GM12872 (cell line): ENCODE data around the gene UTS2.

Source experiments
- TF ChIP-seq, protein P1 (sequence below): IDR thresholded peaks from 3 replicates; pipeline ENCODE4 v1.5.1; 2011; ENCODE audit warnings: low read depth, mild to moderate bottlenecking, low read length, moderate library complexity; ENCODE audit not compliant: insufficient read depth

Gene UTS2

DNA sequence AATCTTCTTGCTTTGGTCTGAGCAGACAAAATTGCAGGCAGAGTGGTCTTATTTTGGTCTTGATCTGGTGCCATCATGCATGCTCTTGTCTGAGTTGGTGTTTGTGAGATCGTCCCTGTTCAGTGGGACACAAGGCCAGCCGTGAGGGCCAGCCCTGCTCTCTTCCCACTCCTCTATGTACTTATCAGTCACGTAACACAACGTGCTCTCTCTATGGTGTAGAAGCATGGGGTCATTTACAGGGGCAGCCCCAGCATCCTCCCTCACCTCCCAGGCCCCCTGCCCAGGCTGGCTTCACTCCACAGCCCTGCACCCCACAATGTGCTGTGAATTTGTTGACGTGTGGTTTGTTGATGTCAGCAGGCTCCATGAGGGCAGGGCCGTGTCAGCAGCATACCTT, 18.3 kb upstream of the UTS2 start:
- TF ChIP-seq, protein P1, sequence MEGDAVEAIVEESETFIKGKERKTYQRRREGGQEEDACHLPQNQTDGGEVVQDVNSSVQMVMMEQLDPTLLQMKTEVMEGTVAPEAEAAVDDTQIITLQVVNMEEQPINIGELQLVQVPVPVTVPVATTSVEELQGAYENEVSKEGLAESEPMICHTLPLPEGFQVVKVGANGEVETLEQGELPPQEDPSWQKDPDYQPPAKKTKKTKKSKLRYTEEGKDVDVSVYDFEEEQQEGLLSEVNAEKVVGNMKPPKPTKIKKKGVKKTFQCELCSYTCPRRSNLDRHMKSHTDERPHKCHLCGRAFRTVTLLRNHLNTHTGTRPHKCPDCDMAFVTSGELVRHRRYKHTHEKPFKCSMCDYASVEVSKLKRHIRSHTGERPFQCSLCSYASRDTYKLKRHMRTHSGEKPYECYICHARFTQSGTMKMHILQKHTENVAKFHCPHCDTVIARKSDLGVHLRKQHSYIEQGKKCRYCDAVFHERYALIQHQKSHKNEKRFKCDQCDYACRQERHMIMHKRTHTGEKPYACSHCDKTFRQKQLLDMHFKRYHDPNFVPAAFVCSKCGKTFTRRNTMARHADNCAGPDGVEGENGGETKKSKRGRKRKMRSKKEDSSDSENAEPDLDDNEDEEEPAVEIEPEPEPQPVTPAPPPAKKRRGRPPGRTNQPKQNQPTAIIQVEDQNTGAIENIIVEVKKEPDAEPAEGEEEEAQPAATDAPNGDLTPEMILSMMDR = no peak

DNA sequence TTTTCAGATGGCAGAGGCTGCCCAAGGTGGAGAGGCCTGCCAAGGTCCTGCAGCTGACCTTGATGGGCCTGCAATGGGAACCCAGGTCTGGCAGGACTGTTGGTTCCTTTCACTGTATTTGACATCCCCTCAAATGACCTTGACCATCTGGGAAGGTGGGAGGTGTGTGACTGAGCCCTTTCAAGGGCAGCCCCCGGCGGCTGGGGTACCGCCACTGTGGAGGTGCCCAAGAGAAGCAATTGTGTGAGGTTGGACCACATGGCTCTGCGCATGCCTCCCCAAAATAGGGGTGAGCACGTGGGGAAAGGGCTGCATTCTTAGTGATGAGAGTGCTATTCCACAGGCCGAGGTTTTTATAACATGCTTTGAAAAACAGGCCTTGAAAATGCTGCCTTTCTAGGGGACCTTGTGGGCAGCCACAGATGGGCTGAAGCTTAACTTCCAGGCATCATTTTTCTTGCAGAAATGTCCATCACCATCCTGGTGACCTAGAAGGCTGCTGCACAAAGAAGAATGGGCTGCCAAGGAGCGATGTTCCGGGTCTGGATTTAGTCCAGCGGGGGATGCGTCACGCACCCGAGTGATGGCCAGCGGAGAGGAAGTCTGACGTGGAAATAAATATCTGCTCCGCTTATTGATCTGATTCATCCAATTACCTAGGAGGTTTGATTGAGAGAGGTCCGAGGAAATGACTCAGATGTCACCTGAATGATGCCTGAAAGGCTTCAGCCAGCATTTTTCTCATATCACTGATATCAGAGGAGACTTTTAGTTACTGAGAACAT, 16.5 kb upstream of the UTS2 start:
- TF ChIP-seq, protein P1 = no peak

DNA sequence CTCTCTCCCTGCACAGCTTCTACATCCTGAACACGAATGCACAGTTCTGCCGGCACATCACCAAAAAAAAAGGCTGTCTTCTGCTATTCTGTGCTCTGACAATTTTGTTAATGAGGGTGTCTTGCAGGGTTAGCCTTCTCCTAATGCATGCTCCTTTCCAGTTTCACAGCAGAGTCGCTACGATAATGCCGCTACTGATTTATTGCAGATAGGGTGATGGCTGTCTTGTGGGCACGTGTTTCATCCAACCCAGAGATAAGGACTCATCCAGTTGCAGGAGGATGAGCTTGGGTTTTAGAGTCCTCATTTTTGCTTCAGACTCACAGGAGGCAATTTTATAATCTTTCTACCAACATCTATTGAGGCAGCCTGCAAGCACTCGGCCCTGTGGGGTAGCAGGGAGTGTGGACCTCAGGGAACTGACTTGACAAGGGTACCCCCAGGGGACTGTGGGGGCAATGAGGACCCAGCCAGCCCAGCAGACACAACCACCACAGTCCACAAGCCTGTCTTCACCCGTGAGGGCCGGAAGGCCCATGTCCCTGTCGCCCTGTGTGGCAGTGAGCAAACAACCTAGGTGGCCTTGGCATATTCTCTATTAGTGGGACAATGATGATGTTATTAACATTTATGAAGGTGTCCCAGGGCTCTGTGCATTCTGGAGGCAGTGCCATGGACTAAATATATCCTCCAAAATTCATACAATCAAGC, 15.4 kb upstream of the UTS2 start:
- TF ChIP-seq, protein P1 = no peak

DNA sequence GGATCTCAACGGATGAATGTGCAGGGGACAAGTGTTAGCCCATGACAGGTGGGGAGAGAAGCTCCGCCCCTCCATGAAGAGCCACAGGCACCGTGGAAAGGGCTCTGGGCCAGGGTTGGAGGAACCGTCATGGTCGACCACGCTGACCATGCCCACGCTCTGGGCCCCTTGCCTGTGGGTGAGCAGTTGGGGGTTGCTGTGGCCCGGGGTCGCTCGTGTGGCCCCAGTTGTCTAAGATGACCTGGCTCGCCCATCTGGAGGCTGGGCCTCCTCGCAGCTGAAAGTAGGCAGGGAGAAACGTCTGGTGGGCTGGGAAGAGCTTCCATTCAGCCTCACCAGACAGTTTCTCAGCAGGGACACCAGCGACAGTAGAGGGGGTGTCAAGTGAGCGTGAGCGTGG, 13.1 kb upstream of the UTS2 start:
- TF ChIP-seq, protein P1 = no peak

GRCh38 chr1:7863756-7864328, 11.0 kb upstream of the UTS2 start:
- TF ChIP-seq, protein P1 = no peak

DNA sequence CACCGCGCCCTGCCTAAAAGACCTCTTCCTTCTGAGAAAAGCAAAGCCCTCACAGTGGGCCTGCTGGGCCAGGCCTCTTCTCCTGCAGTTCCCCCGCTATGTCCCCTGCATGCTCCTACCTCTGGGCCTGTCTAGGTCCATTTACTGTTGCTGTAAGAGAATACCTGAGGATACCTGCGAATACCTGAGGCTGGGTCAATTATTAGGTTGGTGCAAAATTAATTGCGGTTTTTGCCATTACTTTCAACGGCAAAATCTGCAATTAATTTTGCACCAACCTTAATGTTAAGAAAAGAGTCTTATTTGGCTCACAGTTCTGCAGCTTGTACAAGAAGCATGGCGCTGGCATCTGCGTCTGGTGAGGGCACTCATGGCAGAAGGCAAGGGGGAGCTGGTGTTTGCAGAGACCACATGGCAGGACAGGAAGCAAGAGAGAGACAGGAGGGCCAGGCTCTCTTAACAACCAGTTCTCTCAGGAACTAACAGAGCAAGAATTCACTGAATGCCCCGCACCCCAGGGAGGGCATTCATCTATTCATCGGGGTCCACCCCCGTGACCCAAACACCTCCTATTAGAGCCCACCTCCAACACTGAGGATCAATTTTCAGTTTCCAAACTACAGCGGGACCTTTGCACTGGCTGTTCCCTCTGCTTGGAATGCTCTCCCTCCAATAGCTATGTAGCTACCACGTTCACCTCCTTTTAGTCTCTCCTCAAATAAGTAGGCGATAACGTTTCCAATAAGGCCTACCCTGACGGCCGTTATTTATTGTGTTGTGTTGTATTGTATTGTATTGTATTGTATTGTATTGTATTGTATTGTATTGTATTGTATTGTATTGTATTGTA, 9.6 kb upstream of the UTS2 start:
- TF ChIP-seq, protein P1 = no peak

GRCh38 chr1:7861452-7861851, 8.6 kb upstream of the UTS2 start:
- TF ChIP-seq, protein P1 = no peak
